T-cell (primary cell): ENCODE results near the gene HLCS. TPM values are rescaled to one million over a fixed set of nuclear protein-coding genes. Genes with fewer than 3 reads are reported as not detected.

Source experiments
- ATAC-seq, 4 experiments: fragments of 200-7000 bp in 3 of 4; fragments of 150-1000 bp in 1 of 4; cut with Tn5 transposase; replicated peaks in 1 of 4; 1 replicate in 3 of 4; 2 replicates in 1 of 4; pipeline ENCODE4 v1.10.0; 2021; ENCODE audit warnings: moderate library complexity in 3 of 4, mild to moderate bottlenecking in 2 of 4, moderate number of reproducible peaks in 1 of 4
- CTCF ChIA-PET, 2 donors: fragments of 300-600 bp; sonication (Branson Sonifier 250); formaldehyde crosslinking; loops; one replicate each; lab custom pipeline; 2022; ENCODE audit warnings: antibody characterized with exemption in 2 of 2; lab: Charles Lee
- POLR2A ChIA-PET, 2 donors: fragments of 300-600 bp; sonication (Branson Sonifier 250); formaldehyde crosslinking; loops; one replicate each; lab custom pipeline; 2022; ENCODE audit warnings: antibody characterized with exemption in 2 of 2; lab: Charles Lee
- DNase-seq, 35 experiments: peaks; one replicate each; pipeline versions ENCODE4 v3.0.0 to v3.0.0-alpha.2; 2013 to 2023
- H3K27ac ChIP-seq: one replicate; pipeline ENCODE4 v1.5.1; 2013; ENCODE audit warnings: low read length
- H3K27me3 ChIP-seq, 2 experiments: replicated peaks in 1 of 2; 1 replicate in 1 of 2; 2 replicates in 1 of 2; pipeline versions ENCODE4 v1.6.1 to v1.7.0; 2013; ENCODE audit warnings: low read length in 1 of 2, mixed read lengths in 1 of 2; ENCODE audit not compliant: control insufficient read depth in 2 of 2, insufficient read depth in 2 of 2; ENCODE audit errors: extremely low read depth in 1 of 2
- H3K36me3 ChIP-seq, 2 donors: 1 replicate in 1 of 2; 2 replicates in 1 of 2; pipeline versions ENCODE4 v1.6.1 to v1.7.0; 2013; ENCODE audit warnings: low read length in 1 of 2; ENCODE audit not compliant: control insufficient read depth in 2 of 2, insufficient read depth in 1 of 2; ENCODE audit errors: extremely low read depth in 1 of 2
- H3K4me1 ChIP-seq, 2 experiments: 1 replicate in 1 of 2; 2 replicates in 1 of 2; pipeline versions ENCODE4 v1.6.1 to v1.7.0; 2013; ENCODE audit warnings: low read length in 2 of 2, mixed read lengths in 1 of 2; ENCODE audit not compliant: insufficient read depth in 2 of 2, control insufficient read depth in 1 of 2; ENCODE audit errors: extremely low read depth in 1 of 2
- H3K4me3 ChIP-seq, 2 donors: 1 replicate in 1 of 2; 2 replicates in 1 of 2; pipeline versions ENCODE4 v1.5.1 to v1.7.0; 2013; ENCODE audit warnings: mild to moderate bottlenecking in 2 of 2, low read length in 1 of 2, moderate library complexity in 1 of 2; ENCODE audit not compliant: control insufficient read depth in 1 of 2; ENCODE audit errors: extremely low read depth in 1 of 2
- H3K9me3 ChIP-seq: 2 replicates; pipeline ENCODE4 v1.7.0; 2013
- H3K27ac Mint-ChIP-seq, 2 donors: one replicate each; pipeline ENCODE4 v1.8.0; 2020 to 2021; ENCODE audit warnings: mild to moderate bottlenecking in 2 of 2, mixed read lengths in 2 of 2
- H3K27me3 Mint-ChIP-seq, 2 donors: one replicate each; pipeline ENCODE4 v1.8.0; 2021 to 2022; ENCODE audit warnings: mixed read lengths in 2 of 2
- H3K36me3 Mint-ChIP-seq: one replicate; pipeline ENCODE4 v1.8.0; 2021; ENCODE audit warnings: mixed read lengths
- H3K4me1 Mint-ChIP-seq, 3 donors: one replicate each; pipeline ENCODE4 v1.8.0; 2020 to 2022; ENCODE audit warnings: mixed read lengths in 3 of 3, mild to moderate bottlenecking in 1 of 3
- H3K4me3 Mint-ChIP-seq, 3 donors: one replicate each; pipeline ENCODE4 v1.8.0; 2020 to 2022; ENCODE audit warnings: mild to moderate bottlenecking in 3 of 3, mixed read lengths in 3 of 3, moderate library complexity in 3 of 3
- H3K9me3 Mint-ChIP-seq, 3 donors: one replicate each; pipeline ENCODE4 v1.8.0; 2020 to 2022; ENCODE audit warnings: mixed read lengths in 3 of 3
- WGBS: methylation state at CpG from one replicate; pipeline ENCODE4 v1.1.5; 2013; ENCODE audit warnings: missing lambda C conversion rate; ENCODE audit not compliant: insufficient coverage; 5-methylcytosine and 5-hydroxymethylcytosine counted together
- total RNA-seq, 35 experiments: library from RNA in 6 of 35; stranded (reverse) in 6 of 35; fragments of 120-200 nt in 1 of 35; gene quantifications; one replicate each; pipeline versions ENCODE4 v1.2.1 to v1.2.4 and lab custom pipeline; 2013 to 2026

The HLCS gene
- total RNA-seq, 5 donors from 2014 or later (not counting 1 experiment from before 2014, with no cell fraction given) = 13.0 to 15.6 (median 13.8) TPM

DNA sequence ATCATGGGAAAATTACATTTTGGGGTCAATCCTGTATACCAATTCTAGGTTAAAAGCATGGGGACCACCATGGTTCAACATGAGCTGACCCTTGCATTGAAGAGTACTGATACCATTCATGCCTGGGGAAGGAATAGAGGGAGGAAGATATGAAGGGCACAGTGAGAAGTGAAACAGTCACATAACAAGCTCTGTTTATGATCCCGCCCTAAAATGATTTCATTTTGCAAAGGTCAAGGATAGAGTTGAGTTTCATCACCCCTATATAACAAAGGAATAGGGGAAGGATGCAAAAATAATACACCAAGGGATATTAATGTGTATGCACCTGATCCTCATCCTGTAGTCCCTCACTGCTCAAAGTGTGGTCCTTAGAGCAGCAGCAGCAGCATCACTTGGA is 2.5 kb upstream of the HLCS start:
- Histone ChIP-seq H3K27me3 (no peaks in the 10 kb centered on the region), H3K36me3 (no peaks in the 10 kb centered on the region), H3K4me1 (peaks cover 4 to 17% of the 10 kb centered on the region in 2 experiments), H3K27ac (no peak overlapping the region), H3K9me3 (no peaks in the 10 kb centered on the region), H3K4me3 (no peak overlapping the region)
- POLR2A ChIA-PET = no interaction called here
- no peak overlapping the region for H3K4me3 Mint-ChIP-seq
- no CpG with 5 or more reads among the region's 1 CpG for WGBS
- peaks cover 10 to 16% (median 12%) of the 10 kb centered on the region in 3 donors for H3K4me1 Mint-ChIP-seq
- DNase-seq = no peak
- H3K36me3 Mint-ChIP-seq = no peaks in the 10 kb centered on the region
- ATAC-seq = no peak
- H3K27me3 Mint-ChIP-seq = no peaks in the 10 kb centered on the region
- CTCF ChIA-PET = interaction anchor here in 1 of 2 donors (0.6 kb wide), 1 partner anchor 855 kb away, joined by 6 read pairs; no protein-coding TSS in a partner anchor
- no peaks in the 10 kb centered on the region for H3K9me3 Mint-ChIP-seq
- peak overlapping the region in 1 of 2 donors; percentile 3 for H3K27ac Mint-ChIP-seq

DNA sequence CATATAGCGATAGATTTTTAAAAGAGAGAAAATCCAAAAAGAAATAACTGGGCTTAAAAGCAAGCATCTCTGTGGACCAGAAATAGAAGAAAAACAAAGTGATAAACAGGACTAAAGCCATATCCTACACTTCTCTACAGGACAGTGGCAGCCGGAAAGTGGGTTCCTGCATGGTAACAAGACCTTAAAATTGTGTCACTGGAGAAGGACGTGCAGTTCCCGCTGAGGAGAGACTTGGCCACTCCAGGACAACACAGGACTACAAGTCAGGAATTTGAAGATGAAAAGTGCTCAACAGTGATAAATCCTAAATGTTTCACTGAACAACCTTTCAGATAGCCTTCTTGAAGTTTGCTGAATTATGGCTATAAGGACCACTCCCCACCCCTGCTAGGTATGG is 1.9 kb upstream of the HLCS start:
- H3K27ac Mint-ChIP-seq = peak overlapping the region in 1 of 2 donors; percentile 68
- POLR2A ChIA-PET = no interaction called here
- no peak overlapping the region for H3K27ac ChIP-seq
- no peak for DNase-seq
- H3K4me3 Mint-ChIP-seq = peak overlapping the region in 1 of 3 donors; percentile 73
- no peaks in the 10 kb centered on the region for H3K36me3 Mint-ChIP-seq
- H3K27me3 Mint-ChIP-seq = no peaks in the 10 kb centered on the region
- no peak overlapping the region for H3K4me3 ChIP-seq
- peaks cover 10 to 16% (median 12%) of the 10 kb centered on the region in 3 donors for H3K4me1 Mint-ChIP-seq
- no peaks in the 10 kb centered on the region for H3K9me3 ChIP-seq
- 72% methylated on average over 3 of the region's 4 CpGs for WGBS
- H3K27me3 ChIP-seq = no peaks in the 10 kb centered on the region
- H3K36me3 ChIP-seq = no peaks in the 10 kb centered on the region
- CTCF ChIA-PET = no interaction called here
- peaks cover 4 to 17% of the 10 kb centered on the region in 2 experiments for H3K4me1 ChIP-seq
- H3K9me3 Mint-ChIP-seq = no peaks in the 10 kb centered on the region
- ATAC-seq = no peak

DNA sequence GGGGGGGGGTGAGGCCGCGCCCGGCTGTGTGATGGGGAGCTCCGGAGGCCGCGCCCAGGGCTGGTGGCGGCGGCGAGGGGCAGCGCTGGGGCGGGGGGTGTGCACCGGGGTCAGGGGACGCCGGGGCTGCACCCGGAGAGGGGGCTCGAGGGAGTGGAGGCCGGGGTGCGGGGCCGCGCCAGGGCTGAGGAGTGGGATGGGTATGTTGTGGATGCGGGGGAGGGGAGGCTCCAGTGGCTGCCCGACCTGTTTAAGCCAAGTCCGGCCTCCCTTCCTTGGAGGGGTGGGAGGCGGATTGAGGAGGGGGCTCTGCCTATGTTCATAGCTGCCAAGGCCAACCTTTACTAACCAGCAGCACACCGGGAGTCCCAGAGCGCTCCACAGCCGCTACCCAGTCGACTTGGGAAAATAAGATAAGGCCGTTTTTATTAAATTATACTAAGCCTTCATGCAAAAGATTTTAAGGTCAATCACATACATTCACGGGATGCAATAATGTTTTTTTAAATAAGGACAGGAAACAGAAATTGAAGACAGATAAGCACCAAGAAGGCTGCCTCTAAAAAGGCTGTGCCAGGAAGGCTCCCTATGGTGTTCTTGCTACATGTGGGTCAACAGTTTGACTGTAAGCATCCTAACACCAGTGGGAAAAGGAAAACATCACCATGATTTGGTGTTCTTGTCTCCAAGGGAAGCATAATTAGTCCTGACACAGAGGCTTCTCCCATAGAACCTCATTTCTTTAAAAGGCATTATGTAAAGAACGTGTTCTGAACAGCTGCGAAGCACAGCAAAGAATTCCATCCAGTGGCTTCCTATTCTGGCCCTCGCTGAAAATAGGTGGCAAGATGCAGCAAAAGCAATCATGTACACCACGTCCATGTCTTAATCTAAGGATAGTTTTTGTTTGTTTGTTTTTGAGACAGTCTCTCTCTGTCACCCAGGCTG is 626 bp upstream of the HLCS start:
- peak in 2 of 35 experiments; percentile 7 to 19 for DNase-seq
- POLR2A ChIA-PET = interaction anchor here (0.5 to 1.3 kb wide), 4 partner anchors 10 to 404 kb away, joined by 3 to 4 read pairs (median 3); no protein-coding TSS in a partner anchor

DNA sequence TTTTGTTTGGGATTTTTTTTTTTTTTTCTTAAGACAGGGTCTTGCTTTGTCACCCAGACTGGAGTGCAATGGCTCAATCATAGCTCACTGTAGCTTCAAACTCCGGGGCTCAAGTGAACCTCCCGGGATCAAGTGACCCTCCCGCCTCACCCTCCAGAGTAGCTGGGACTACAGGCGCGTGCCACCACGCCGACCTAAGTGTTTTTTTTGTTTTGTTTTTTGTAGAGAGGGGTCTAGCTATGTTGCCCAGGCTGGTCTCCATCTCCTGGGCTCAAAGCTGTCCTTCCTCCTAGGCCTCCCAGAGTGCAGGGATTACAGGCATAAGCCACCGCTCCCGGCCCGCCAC is 776 bp downstream of the HLCS start:
- DNase-seq (peak in 1 of 35 experiments; percentile 15), ATAC-seq (no peak)
- Histone ChIP-seq H3K9me3 (no peaks in the 10 kb centered on the region), H3K4me3 (peak overlapping the region in 1 of 2 donors; percentile 50), H3K27ac (peak overlapping the region; percentile 33), H3K27me3 (no peaks in the 10 kb centered on the region), H3K4me1 (peaks cover 4 to 17% of the 10 kb centered on the region in 2 experiments), H3K36me3 (peaks cover 0 to 5% of the 10 kb centered on the region in 2 donors)
- Mint-ChIP-seq H3K9me3 (no peaks in the 10 kb centered on the region), H3K4me1 (peaks cover 11 to 16% (median 12%) of the 10 kb centered on the region in 3 donors), H3K36me3 (peaks cover 7% of the 10 kb centered on the region), H3K27me3 (no peaks in the 10 kb centered on the region), H3K4me3 (peak overlapping the region; percentile 72 to 82 (median 81)), H3K27ac (peak overlapping the region; percentile 85 to 86)
- POLR2A ChIA-PET = interaction anchor here (0.7 to 1.3 kb wide), 2 partner anchors 10 to 13 kb away, joined by 3 to 5 read pairs; no protein-coding TSS in a partner anchor
- CTCF ChIA-PET = interaction anchor here in 1 of 2 donors (0.7 to 2.3 kb wide), 4 partner anchors 12 to 44 kb away, joined by 4 to 8 read pairs (median 4); no protein-coding TSS in a partner anchor
- WGBS = 80% methylated on average over 5 of the region's 10 CpGs

More for the DNA sequence above, 626 bp upstream of the HLCS start:
- Histone ChIP-seq H3K27ac (peak overlapping the region; percentile 61), H3K4me3 (peak overlapping the region in 1 of 2 donors; percentile 51), H3K9me3 (no peaks in the 10 kb centered on the region), H3K27me3 (no peaks in the 10 kb centered on the region), H3K4me1 (peaks cover 4 to 17% of the 10 kb centered on the region in 2 experiments), H3K36me3 (no peaks in the 10 kb centered on the region)
- Mint-ChIP-seq H3K36me3 (peaks cover under 1% of the 10 kb centered on the region), H3K9me3 (no peaks in the 10 kb centered on the region), H3K27me3 (no peaks in the 10 kb centered on the region), H3K4me1 (peaks cover 10 to 16% (median 12%) of the 10 kb centered on the region in 3 donors), H3K4me3 (peak overlapping the region; percentile 69 to 73 (median 73)), H3K27ac (peak overlapping the region; percentile 72 to 76)
- ATAC-seq = no peak
- CTCF ChIA-PET = interaction anchor here (0.6 to 2.3 kb wide), 6 partner anchors 14 to 708 kb away, joined by 3 to 8 read pairs (median 4); no protein-coding TSS in a partner anchor
- WGBS = 19% methylated on average over 20 of the region's 34 CpGs

DNA sequence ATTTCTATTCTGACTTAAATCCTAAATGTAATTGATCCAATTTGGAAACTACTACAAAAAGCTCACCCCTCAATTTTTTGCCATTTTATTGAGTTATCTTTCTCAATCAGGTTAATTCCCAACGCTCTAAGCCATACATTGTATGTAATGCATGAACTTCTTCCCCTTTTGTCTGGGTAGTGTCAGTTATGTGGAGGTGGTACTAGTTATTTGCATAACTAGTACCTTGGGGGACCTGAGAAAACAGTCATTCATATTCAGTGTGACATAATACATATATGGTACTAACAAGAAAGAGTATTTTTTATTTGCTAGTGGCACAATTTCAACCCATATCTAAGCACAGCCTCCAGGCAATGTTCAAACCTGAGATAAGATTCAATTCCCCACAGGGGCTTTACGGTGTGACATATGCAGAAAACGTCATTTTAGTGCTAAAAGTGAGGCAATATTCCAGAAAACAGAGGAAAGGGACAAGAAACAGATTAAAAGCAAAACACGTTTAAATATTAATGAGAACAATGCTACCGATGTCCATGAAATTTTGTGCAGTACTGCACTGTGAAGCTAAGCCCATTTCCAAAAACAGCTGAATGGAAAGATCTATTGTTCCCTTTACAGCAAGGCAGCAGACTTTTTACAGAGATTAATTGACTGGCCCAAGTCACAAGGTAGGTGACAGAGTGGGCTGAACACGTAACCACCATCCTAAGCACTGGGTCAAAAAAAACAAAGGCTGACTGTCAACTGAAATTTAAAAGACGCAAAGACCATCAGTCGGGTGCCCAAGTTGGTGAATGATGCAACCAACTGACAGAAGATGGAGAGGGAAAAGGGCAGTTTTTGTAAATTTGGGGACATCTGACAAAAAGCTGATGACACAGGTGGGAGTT is 1.4 kb downstream of the HLCS start:
- Mint-ChIP-seq H3K27ac (peak overlapping the region; percentile 85 to 86), H3K4me3 (peak overlapping the region; percentile 72 to 82 (median 81)), H3K36me3 (peaks cover 12% of the 10 kb centered on the region), H3K9me3 (no peaks in the 10 kb centered on the region), H3K27me3 (no peaks in the 10 kb centered on the region), H3K4me1 (peaks cover 12 to 16% (median 16%) of the 10 kb centered on the region in 3 donors)
- Histone ChIP-seq H3K9me3 (no peaks in the 10 kb centered on the region), H3K4me1 (peaks cover 4 to 17% of the 10 kb centered on the region in 2 experiments), H3K4me3 (no peak overlapping the region), H3K36me3 (peaks cover 0 to 9% of the 10 kb centered on the region in 2 donors), H3K27me3 (no peaks in the 10 kb centered on the region), H3K27ac (no peak overlapping the region)
- ATAC-seq (no peak), DNase-seq (no peak)
- CTCF ChIA-PET = interaction anchor here in 1 of 2 donors (0.6 to 2.3 kb wide), 5 partner anchors 8 to 45 kb away, joined by 3 to 8 read pairs (median 4); no protein-coding TSS in a partner anchor
- 96% methylated on average over 7 of the region's 8 CpGs for WGBS
- POLR2A ChIA-PET = interaction anchor here (0.7 to 1.3 kb wide), 2 partner anchors 11 to 14 kb away, joined by 3 to 5 read pairs; no protein-coding TSS in a partner anchor
